Measurements from ENCODE around the gene RSL24D1. TPM values are rescaled to one million over a fixed set of nuclear protein-coding genes. Genes with fewer than 3 reads are reported as not detected.

Gene RSL24D1
- total and polyA plus RNA-seq, 9 donors: 84.4 to 114 (median 98.4) TPM

- DNase-seq: no peak
- no peaks in the 10 kb centered on the region for H3K4me1 ChIP-seq (ENCODE audit: control insufficient read depth, insufficient read depth, low read length)
- H3K27ac ChIP-seq (ENCODE audit: low read length): no peak overlapping the region
Observed at GRCh38 chr15:55237219-55238130, 40.7 kb upstream of the RSL24D1 start.

GRCh38 chr15:55235546-55236036, 38.9 kb upstream of the RSL24D1 start:
- no peak for DNase-seq
- Histone ChIP-seq H3K4me3 (ENCODE audit: low read length) (no peak overlapping the region), H3K9me3 (replicated peaks; ENCODE audit: control insufficient read depth, low read depth, low read length) (no peaks in the 10 kb centered on the region), H3K36me3 (ENCODE audit: control insufficient read depth, insufficient read depth, low read length) (no peaks in the 10 kb centered on the region), H3K27me3 (ENCODE audit: control insufficient read depth, insufficient read depth, low read length) (no peaks in the 10 kb centered on the region), H3K27ac (ENCODE audit: low read length) (no peak overlapping the region), H3K4me1 (ENCODE audit: control insufficient read depth, insufficient read depth, low read length) (no peaks in the 10 kb centered on the region)
- no CpG with 5 or more reads among the region's 4 CpGs for WGBS (ENCODE audit: insufficient coverage)

More at GRCh38 chr15:55237219-55238130, 40.7 kb upstream of the RSL24D1 start:
- Histone ChIP-seq H3K27me3 (ENCODE audit: control insufficient read depth, insufficient read depth, low read length) (no peaks in the 10 kb centered on the region), H3K36me3 (ENCODE audit: control insufficient read depth, insufficient read depth, low read length) (no peaks in the 10 kb centered on the region), H3K9me3 (replicated peaks; ENCODE audit: control insufficient read depth, low read depth, low read length) (no peaks in the 10 kb centered on the region), H3K4me3 (ENCODE audit: low read length) (no peak overlapping the region)
- WGBS (ENCODE audit: insufficient coverage): no CpG with 5 or more reads among the region's 6 CpGs

- Histone ChIP-seq H3K27me3 (ENCODE audit: control insufficient read depth, insufficient read depth, low read length) (no peaks in the 10 kb centered on the region), H3K4me3 (ENCODE audit: low read length) (no peak overlapping the region), H3K9me3 (replicated peaks; ENCODE audit: control insufficient read depth, low read depth, low read length) (no peaks in the 10 kb centered on the region), H3K27ac (ENCODE audit: low read length) (no peak overlapping the region), H3K36me3 (ENCODE audit: control insufficient read depth, insufficient read depth, low read length) (no peaks in the 10 kb centered on the region), H3K4me1 (ENCODE audit: control insufficient read depth, insufficient read depth, low read length) (no peaks in the 10 kb centered on the region)
- DNase-seq: no peak
- WGBS (ENCODE audit: insufficient coverage): no CpG with 5 or more reads among the region's 1 CpG
Observed at GRCh38 chr15:55234800-55235104, 38.0 kb upstream of the RSL24D1 start.

- 80% methylated on average over 1 of the region's 2 CpGs for WGBS (ENCODE audit: insufficient coverage)
Observed at GRCh38 chr15:55234104-55234799, 37.5 kb upstream of the RSL24D1 start.

GRCh38 chr15:55231455-55231854, 34.7 kb upstream of the RSL24D1 start:
- H3K27ac ChIP-seq (ENCODE audit: low read length): no peak overlapping the region
- no peaks in the 10 kb centered on the region for H3K9me3 ChIP-seq (replicated peaks; ENCODE audit: control insufficient read depth, low read depth, low read length)
- whole genome bisulfite sequencing (ENCODE audit: insufficient coverage): no CpG with 5 or more reads among the region's 1 CpG
- H3K4me1 ChIP-seq (ENCODE audit: control insufficient read depth, insufficient read depth, low read length): no peaks in the 10 kb centered on the region
- H3K4me3 ChIP-seq (ENCODE audit: low read length): no peak overlapping the region
- H3K36me3 ChIP-seq (ENCODE audit: control insufficient read depth, insufficient read depth, low read length): no peaks in the 10 kb centered on the region
- H3K27me3 ChIP-seq (ENCODE audit: control insufficient read depth, insufficient read depth, low read length): no peaks in the 10 kb centered on the region
- no peak for DNase-seq

More at GRCh38 chr15:55234104-55234799, 37.5 kb upstream of the RSL24D1 start:
- Histone ChIP-seq H3K4me1 (ENCODE audit: control insufficient read depth, insufficient read depth, low read length) (no peaks in the 10 kb centered on the region), H3K36me3 (ENCODE audit: control insufficient read depth, insufficient read depth, low read length) (no peaks in the 10 kb centered on the region), H3K27ac (ENCODE audit: low read length) (no peak overlapping the region), H3K9me3 (replicated peaks; ENCODE audit: control insufficient read depth, low read depth, low read length) (no peaks in the 10 kb centered on the region), H3K4me3 (ENCODE audit: low read length) (no peak overlapping the region), H3K27me3 (ENCODE audit: control insufficient read depth, insufficient read depth, low read length) (no peaks in the 10 kb centered on the region)
- no peak for DNase-seq

GRCh38 chr15:55230953-55231352, 34.2 kb upstream of the RSL24D1 start:
- no CpG with 5 or more reads among the region's 1 CpG for WGBS (ENCODE audit: insufficient coverage)
- H3K27ac ChIP-seq (ENCODE audit: low read length): no peak overlapping the region
- DNase-seq: no peak
- no peaks in the 10 kb centered on the region for H3K27me3 ChIP-seq (ENCODE audit: control insufficient read depth, insufficient read depth, low read length)
- no peaks in the 10 kb centered on the region for H3K9me3 ChIP-seq (replicated peaks; ENCODE audit: control insufficient read depth, low read depth, low read length)
- H3K36me3 ChIP-seq (ENCODE audit: control insufficient read depth, insufficient read depth, low read length): peaks cover 3% of the 10 kb centered on the region
- no peaks in the 10 kb centered on the region for H3K4me1 ChIP-seq (ENCODE audit: control insufficient read depth, insufficient read depth, low read length)
- H3K4me3 ChIP-seq (ENCODE audit: low read length): no peak overlapping the region

- H3K4me1 ChIP-seq (ENCODE audit: control insufficient read depth, insufficient read depth, low read length): no peaks in the 10 kb centered on the region
- 83% methylated on average over 1 of the region's 3 CpGs for WGBS (ENCODE audit: insufficient coverage)
- peaks cover 5% of the 10 kb centered on the region for H3K36me3 ChIP-seq (ENCODE audit: control insufficient read depth, insufficient read depth, low read length)
- DNase-seq: no peak
- H3K9me3 ChIP-seq (replicated peaks; ENCODE audit: control insufficient read depth, low read depth, low read length): no peaks in the 10 kb centered on the region
- no peaks in the 10 kb centered on the region for H3K27me3 ChIP-seq (ENCODE audit: control insufficient read depth, insufficient read depth, low read length)
- H3K27ac ChIP-seq (ENCODE audit: low read length): no peak overlapping the region
- H3K4me3 ChIP-seq (ENCODE audit: low read length): no peak overlapping the region
Observed at GRCh38 chr15:55230051-55230670, 33.4 kb upstream of the RSL24D1 start.

- DNase-seq: no peak
- Histone ChIP-seq H3K4me3 (ENCODE audit: low read length) (no peak overlapping the region), H3K4me1 (ENCODE audit: control insufficient read depth, insufficient read depth, low read length) (no peaks in the 10 kb centered on the region), H3K9me3 (replicated peaks; ENCODE audit: control insufficient read depth, low read depth, low read length) (no peaks in the 10 kb centered on the region), H3K36me3 (ENCODE audit: control insufficient read depth, insufficient read depth, low read length) (peaks cover 8% of the 10 kb centered on the region), H3K27ac (ENCODE audit: low read length) (no peak overlapping the region), H3K27me3 (ENCODE audit: control insufficient read depth, insufficient read depth, low read length) (no peaks in the 10 kb centered on the region)
- 86% methylated on average over 1 of the region's 2 CpGs for WGBS (ENCODE audit: insufficient coverage)
Observed at GRCh38 chr15:55226127-55226526, 29.4 kb upstream of the RSL24D1 start.

- H3K9me3 ChIP-seq (replicated peaks; ENCODE audit: control insufficient read depth, low read depth, low read length): no peaks in the 10 kb centered on the region
- no peak overlapping the region for H3K4me3 ChIP-seq (ENCODE audit: low read length)
- H3K4me1 ChIP-seq (ENCODE audit: control insufficient read depth, insufficient read depth, low read length): no peaks in the 10 kb centered on the region
- DNase-seq: no peak
- H3K27me3 ChIP-seq (ENCODE audit: control insufficient read depth, insufficient read depth, low read length): no peaks in the 10 kb centered on the region
- H3K36me3 ChIP-seq (ENCODE audit: control insufficient read depth, insufficient read depth, low read length): peaks cover 8% of the 10 kb centered on the region
- H3K27ac ChIP-seq (ENCODE audit: low read length): no peak overlapping the region
Observed at GRCh38 chr15:55224892-55225291, 28.2 kb upstream of the RSL24D1 start.

GRCh38 chr15:55222588-55222987, 25.8 kb upstream of the RSL24D1 start:
- Histone ChIP-seq H3K4me1 (ENCODE audit: control insufficient read depth, insufficient read depth, low read length) (no peaks in the 10 kb centered on the region), H3K36me3 (ENCODE audit: control insufficient read depth, insufficient read depth, low read length) (peaks cover 8% of the 10 kb centered on the region)

More at GRCh38 chr15:55222588-55222987, 25.8 kb upstream of the RSL24D1 start:
- H3K27me3 ChIP-seq (ENCODE audit: control insufficient read depth, insufficient read depth, low read length): no peaks in the 10 kb centered on the region
- no peaks in the 10 kb centered on the region for H3K9me3 ChIP-seq (replicated peaks; ENCODE audit: control insufficient read depth, low read depth, low read length)
- no peak overlapping the region for H3K27ac ChIP-seq (ENCODE audit: low read length)
- no peak for DNase-seq
- no peak overlapping the region for H3K4me3 ChIP-seq (ENCODE audit: low read length)

Data from muscle of leg (tissue), 11 donors.